Chondrocyte (in vitro differentiated cells): ENCODE measurements around the gene PRTFDC1. TPM values are rescaled to one million over a fixed set of nuclear protein-coding genes. Genes with fewer than 3 reads are reported as not detected.

Experiments used
- DNase-seq: peaks from one replicate; pipeline ENCODE4 v3.0.0; 2021; ENCODE audit warnings: mixed read lengths, low spot score
- H3K27ac Mint-ChIP-seq: one replicate; pipeline ENCODE4 v1.8.0; 2021; ENCODE audit warnings: mild to moderate bottlenecking, moderate library complexity, mixed read lengths; ENCODE audit not compliant: unreplicated experiment
- H3K27me3 Mint-ChIP-seq: 2 replicates; pipeline ENCODE4 v1.8.0; 2021; ENCODE audit warnings: low read depth, mixed read lengths
- H3K36me3 Mint-ChIP-seq: 2 replicates; pipeline ENCODE4 v1.8.0; 2021; ENCODE audit warnings: low read depth, mixed read lengths
- H3K4me1 Mint-ChIP-seq: 2 replicates; pipeline ENCODE4 v1.8.0; 2021; ENCODE audit warnings: low read depth, mild to moderate bottlenecking, mixed read lengths
- H3K4me3 Mint-ChIP-seq: one replicate; pipeline ENCODE4 v1.8.0; 2021; ENCODE audit warnings: mild to moderate bottlenecking, moderate library complexity, mixed read lengths; ENCODE audit not compliant: unreplicated experiment
- H3K9me3 Mint-ChIP-seq: 2 replicates; pipeline ENCODE4 v1.8.0; 2021; ENCODE audit warnings: low read depth, mixed read lengths
- total RNA-seq: library from RNA; stranded (reverse); gene quantifications from 3 replicates; pipeline ENCODE4 v1.2.1, GENCODE V29; 2021
- TF ChIP-seq, protein P1 (sequence below): fragments of 200-600 bp; sonication (generic); IDR thresholded peaks from 2 replicates; pipeline ENCODE4 v1.5.0; 2021; ENCODE audit warnings: antibody characterized with exemption, mild to moderate bottlenecking, moderate library complexity

The PRTFDC1 gene
- total RNA-seq, 1 donor from 2014 or later: 13.1 TPM

DNA sequence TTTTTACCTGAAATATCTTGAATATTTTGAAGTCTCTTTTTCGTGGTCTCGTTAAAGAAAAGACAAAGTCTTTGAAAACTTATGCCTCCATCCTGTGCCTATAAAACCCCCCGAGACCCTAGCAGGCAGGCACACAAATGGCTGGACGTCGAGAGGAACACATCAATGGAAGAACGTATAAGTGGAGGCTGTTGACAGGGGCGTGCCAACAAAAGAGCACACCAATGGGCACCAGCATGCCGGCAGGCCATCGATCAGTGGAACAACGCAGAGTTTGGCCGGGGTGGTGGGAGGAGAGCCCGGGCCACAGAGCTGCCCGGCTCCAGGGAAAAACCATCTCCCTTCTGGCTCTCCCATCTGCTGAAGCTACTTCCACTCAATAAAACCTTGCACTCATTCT is 38.9 kb upstream of the PRTFDC1 start:
- TF ChIP-seq, protein P1, sequence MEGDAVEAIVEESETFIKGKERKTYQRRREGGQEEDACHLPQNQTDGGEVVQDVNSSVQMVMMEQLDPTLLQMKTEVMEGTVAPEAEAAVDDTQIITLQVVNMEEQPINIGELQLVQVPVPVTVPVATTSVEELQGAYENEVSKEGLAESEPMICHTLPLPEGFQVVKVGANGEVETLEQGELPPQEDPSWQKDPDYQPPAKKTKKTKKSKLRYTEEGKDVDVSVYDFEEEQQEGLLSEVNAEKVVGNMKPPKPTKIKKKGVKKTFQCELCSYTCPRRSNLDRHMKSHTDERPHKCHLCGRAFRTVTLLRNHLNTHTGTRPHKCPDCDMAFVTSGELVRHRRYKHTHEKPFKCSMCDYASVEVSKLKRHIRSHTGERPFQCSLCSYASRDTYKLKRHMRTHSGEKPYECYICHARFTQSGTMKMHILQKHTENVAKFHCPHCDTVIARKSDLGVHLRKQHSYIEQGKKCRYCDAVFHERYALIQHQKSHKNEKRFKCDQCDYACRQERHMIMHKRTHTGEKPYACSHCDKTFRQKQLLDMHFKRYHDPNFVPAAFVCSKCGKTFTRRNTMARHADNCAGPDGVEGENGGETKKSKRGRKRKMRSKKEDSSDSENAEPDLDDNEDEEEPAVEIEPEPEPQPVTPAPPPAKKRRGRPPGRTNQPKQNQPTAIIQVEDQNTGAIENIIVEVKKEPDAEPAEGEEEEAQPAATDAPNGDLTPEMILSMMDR: no peak
- Mint-ChIP-seq H3K27me3 (no peaks in the 10 kb centered on the region), H3K4me1 (peaks cover 7% of the 10 kb centered on the region), H3K27ac (no peak overlapping the region), H3K36me3 (no peaks in the 10 kb centered on the region), H3K9me3 (no peaks in the 10 kb centered on the region), H3K4me3 (no peak overlapping the region)
- DNase-seq: no peak

- Mint-ChIP-seq H3K4me1 (peaks cover 7% of the 10 kb centered on the region), H3K4me3 (no peak overlapping the region), H3K9me3 (no peaks in the 10 kb centered on the region), H3K36me3 (no peaks in the 10 kb centered on the region), H3K27me3 (no peaks in the 10 kb centered on the region), H3K27ac (no peak overlapping the region)
- no peak for DNase-seq
- TF ChIP-seq, protein P1: peak; percentile 88
These were observed 37.5 kb upstream of the PRTFDC1 start for GRCh38 chr10:24989867-24990266.

DNA sequence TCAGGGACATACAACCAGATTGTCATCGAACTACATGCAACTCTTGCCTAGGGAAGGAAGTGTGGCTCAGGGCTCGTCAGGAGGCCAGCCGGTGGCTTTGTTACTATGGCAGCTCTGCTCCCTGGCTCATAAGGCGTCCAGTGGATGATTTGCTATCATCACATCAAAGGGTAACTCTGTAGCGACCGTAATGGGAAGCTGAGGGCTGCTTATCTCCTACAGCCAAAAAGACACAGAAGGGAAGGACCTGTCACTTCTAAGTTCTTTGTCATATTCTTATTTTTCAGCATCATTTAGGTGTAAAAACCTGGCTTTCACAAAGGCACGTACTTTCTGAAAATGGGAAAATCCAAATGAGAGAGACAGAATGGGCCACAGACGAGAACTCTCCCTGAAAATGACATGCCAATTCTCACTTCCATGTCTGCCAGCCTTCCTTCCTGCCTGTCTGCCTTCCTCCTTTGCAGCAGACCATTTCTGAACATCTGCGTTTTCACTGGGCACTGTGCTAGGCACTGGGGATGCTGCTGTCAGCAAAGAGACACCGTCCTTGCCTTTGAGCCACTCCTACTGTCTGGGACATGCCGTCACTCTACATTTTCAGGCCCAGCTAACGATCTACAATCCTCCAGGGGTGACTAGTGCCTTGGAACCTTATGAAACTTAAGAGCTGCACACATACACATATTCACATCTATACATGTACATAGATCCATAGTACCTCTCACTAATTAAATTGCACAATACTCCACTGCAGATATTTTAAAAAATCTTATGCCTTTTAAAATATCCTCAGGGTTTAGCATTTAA is 36.6 kb upstream of the PRTFDC1 start:
- Mint-ChIP-seq H3K4me1 (peaks cover 7% of the 10 kb centered on the region), H3K27ac (no peak overlapping the region), H3K27me3 (no peaks in the 10 kb centered on the region), H3K36me3 (no peaks in the 10 kb centered on the region), H3K4me3 (no peak overlapping the region), H3K9me3 (no peaks in the 10 kb centered on the region)
- no peak for DNase-seq
- TF ChIP-seq, protein P1: no peak

GRCh38 chr10:24984906-24985305 is 32.5 kb upstream of the PRTFDC1 start:
- DNase-seq: no peak
- peaks cover 3% of the 10 kb centered on the region for H3K4me1 Mint-ChIP-seq
- H3K27me3 Mint-ChIP-seq: no peaks in the 10 kb centered on the region
- no peak overlapping the region for H3K27ac Mint-ChIP-seq
- no peaks in the 10 kb centered on the region for H3K36me3 Mint-ChIP-seq
- H3K4me3 Mint-ChIP-seq: no peak overlapping the region
- no peaks in the 10 kb centered on the region for H3K9me3 Mint-ChIP-seq
- TF ChIP-seq, protein P1: no peak

- no peaks in the 10 kb centered on the region for H3K27me3 Mint-ChIP-seq
- peaks cover 3% of the 10 kb centered on the region for H3K4me1 Mint-ChIP-seq
- H3K4me3 Mint-ChIP-seq: no peak overlapping the region
- H3K27ac Mint-ChIP-seq: no peak overlapping the region
- no peaks in the 10 kb centered on the region for H3K36me3 Mint-ChIP-seq
- DNase-seq: no peak
- TF ChIP-seq, protein P1: no peak
- no peaks in the 10 kb centered on the region for H3K9me3 Mint-ChIP-seq
These were observed 31.5 kb upstream of the PRTFDC1 start for GRCh38 chr10:24983946-24984345.
